SIG-M5 treated with dmso at 0.1 percent for 504 hours (cell line): ENCODE data around the gene TMEM143.
"Not testable (repeated sequence)": the region's sequence is repeated elsewhere in the genome, so short reads cannot be mapped to it uniquely, and the experiment has no call there.

Experiments used
- DNase-seq: peaks from one replicate; lab custom pipeline; 2025; ENCODE audit not compliant: unreplicated experiment; lab: John Stamatoyannopoulos, UW

TMEM143 gene

DNA sequence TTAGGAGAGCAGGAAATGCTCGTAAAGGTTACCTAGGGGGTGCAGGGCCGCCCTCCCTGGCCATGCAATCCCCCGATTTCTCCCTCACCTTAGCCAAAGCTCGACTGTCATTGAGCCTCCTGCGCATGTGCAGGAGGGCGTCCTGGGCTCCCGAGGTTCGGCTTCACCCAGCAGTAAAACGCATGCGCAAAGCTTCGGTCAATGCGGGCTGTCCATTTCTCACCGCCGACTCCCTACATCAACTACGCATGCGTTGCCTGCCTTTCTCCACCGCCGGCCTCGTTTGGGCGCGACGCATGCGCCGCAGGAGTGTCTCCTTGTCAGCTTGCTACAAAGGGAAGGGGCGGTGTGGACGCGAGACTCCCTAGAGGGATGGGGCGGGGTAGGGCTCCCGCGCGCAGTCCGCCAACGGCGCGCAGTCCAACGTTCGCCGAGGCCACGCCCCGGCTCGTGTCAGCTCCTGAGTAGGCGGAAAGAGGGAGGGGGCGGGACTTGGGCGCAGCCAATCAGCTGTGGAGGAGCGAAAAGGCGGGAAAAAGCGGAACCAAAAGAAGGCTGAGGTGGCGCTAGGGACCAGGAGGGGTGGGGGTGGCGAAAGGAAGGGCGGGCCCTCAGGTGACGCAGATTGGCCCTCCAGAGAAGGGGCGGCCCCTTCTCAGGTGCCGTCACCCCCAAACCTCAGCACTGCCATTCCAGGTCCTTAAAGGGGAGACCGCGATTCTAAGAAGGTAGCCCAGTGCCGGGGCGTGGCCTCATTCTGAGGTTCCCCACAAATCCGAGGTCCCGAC lies at the start of gene TMEM143, which contains the start of gene SYNGR4:
Gene TMEM143, minus strand, starts transcription at position 131 of the 788 bp plus-strand sequence. Its CDS starts 20 bp downstream, at position 111.
Gene SYNGR4, plus strand, starts transcription at position 558 of the 788 bp plus-strand sequence. CDS start 1,476 bp downstream, outside the sequence.
- DNase-seq, result peak; percentile 99

GRCh38 chr19:48405850-48406249 lies 42.1 kb upstream of the TMEM143 start:
- no peak for DNase-seq

DNA sequence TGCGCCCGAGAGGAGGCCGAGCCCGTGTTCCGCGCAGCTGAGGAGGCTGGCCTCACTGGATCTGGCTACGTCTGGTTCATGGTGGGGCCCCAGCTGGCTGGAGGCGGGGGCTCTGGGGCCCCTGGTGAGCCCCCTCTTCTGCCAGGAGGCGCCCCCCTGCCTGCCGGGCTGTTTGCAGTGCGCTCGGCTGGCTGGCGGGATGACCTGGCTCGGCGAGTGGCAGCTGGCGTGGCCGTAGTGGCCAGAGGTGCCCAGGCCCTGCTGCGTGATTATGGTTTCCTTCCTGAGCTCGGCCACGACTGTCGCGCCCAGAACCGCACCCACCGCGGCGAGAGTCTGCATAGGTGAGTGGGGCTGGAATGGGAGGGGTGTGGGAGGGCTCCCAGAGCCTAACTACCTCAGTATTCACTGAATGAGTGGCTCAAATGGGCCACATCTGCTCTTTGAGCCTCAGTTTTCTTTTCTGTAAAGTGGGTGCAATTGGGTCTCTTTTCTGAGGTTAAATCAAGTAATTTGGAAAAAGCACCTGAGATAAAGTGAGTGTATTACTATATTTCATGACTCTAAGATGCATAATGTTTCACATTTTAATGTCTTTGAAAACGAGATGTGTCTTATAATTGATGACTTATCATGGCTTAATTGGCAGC lies 41.4 kb upstream of the TMEM143 start:
- no peak for DNase-seq

GRCh38 chr19:48403606-48404005 lies 39.9 kb upstream of the TMEM143 start:
- DNase-seq, result peak; percentile 72

GRCh38 chr19:48401287-48401686 lies 37.5 kb upstream of the TMEM143 start:
- DNase-seq, result no peak

GRCh38 chr19:48400018-48400742 lies 36.4 kb upstream of the TMEM143 start:
- no peak for DNase-seq

- DNase-seq, result peak; percentile 88
These were observed 34.9 kb upstream of the TMEM143 start for GRCh38 chr19:48398375-48399235.

DNA sequence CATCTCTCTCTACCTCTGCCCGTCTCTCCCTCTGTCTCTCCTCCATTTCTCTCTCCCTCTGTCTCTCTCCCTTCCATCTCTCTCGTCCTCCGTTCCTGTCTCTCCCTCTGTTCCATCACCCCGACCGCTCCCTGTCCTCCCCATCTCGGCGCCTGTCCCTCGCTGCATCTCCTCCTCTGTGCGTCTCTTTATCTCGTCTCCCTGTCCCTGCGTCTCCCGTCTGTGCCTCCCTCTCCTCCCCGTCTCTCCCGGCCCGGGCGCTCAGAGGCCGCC lies 34.3 kb upstream of the TMEM143 start:
- no peak for DNase-seq

GRCh38 chr19:48397263-48398101 lies 33.7 kb upstream of the TMEM143 start:
- DNase-seq, result no peak

DNA sequence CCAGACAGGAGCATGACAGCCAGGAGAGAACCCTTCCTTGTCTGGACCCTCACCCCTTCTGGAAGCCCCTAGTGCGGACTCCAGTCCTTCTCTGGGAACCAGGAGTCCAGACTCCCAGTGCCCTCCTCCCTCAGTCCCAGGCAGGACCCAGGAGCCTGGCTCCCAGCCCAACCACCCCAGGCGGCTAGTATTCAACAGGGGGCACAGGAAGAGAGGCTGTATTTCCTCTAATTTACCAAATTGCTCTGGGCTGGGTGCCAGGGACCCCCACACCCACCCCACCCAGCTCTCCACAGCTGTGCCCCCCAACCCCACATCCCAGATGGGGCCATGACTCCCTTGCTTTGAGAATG lies 33.1 kb upstream of the TMEM143 start:
- no peak for DNase-seq

DNA sequence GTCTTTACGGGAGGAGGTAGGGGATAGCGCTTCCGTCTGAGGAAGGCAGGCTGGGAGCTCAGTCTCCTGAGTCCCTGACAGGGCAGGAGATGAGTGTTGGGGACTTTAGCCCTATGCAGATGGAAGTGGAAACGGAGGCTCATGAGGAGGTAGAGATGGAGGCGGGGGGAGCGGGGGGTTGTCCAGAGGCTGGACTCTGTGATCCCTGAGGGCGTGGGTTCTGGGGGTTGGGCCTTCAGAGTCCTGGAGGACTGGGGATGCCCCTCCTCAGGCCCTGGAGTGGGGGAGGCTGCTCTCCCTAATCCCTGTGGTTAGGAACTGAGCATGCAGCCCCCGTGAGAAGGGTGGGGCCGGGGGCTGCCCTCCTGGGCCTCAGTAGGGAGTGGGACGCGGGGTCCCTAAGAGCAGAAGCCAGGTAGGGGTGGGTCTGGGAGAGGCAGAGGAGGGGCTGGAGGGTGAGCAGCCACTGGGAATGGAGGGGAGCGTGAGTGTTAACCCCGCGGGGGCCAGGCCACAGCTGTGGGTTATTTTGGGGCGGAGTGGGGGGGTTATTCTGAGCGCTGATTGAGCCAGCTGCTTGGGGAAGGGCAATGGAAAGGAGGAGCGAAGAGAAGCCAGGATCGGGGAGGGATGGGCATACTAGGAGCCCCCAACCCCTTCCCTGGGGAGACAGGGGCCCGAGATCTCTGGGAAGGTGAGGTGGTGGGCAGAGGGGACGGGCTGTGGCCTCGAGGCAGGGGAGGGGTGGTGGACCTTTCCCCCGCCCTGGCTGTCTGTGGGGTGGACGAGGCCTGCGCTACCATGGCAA lies 32.5 kb upstream of the TMEM143 start:
- DNase-seq, result no peak

DNA sequence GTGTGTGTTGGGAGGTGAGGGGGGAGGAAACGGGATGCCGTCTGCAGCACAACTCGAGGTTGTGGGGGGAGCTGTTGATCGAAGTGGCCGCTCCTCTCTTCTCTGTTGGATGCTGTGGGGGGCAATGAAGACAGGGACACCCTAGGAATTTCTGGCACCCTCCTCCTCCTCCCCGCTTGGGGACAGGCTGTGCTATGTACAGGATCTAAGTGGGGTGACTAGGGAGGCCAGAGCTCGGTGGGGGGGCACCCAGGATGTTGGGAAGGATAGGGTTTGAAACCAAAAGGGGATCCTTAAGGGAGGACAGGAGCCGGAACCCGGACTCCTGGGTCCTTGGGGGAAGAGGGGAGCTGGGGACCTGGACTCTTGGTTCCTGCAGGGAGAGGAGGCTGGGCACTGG lies 31.8 kb upstream of the TMEM143 start:
- no peak for DNase-seq

- no peak for DNase-seq
These were observed 31.4 kb upstream of the TMEM143 start for GRCh38 chr19:48395170-48395455.

DNA sequence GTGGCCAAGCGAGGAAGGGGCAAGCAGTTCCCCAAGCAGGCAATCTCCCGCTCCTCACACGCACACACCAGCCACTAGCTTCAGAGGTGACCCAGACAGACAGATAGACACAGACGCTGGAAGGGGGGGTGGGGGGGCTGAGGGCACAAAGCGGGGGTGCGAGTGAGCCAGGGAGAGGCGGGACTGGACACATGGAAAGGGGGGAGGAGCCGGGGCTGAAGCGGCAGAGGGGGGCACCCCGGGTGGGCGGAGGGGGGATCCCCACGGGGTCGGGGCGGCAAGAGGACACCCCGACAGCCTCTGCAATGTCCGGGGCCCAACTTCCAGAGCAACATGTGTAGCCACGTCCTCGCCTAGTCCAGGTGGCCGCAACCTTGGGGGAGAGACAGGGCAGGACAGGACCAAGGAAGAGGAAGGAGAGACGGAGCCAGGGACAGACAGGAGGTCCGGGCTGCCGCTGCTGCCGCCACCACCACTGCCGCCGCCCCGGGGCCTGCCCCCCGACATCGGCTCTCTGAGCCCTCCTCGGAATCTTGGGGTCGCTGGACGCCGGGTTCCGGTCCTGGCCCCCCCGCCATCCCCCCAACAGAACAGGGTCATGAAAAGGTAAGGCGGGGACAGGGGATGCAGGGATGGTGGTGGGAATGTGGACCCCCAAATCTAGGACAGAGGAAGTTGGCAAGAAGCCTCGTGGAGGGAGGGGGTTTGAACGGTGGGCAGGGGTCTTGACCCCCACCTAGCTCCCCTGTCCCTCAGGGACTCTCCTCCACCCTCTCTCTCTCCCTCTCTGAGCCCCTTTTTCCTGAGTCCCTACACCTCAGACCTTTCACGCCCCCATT lies 30.8 kb upstream of the TMEM143 start:
- peak; percentile 24 for DNase-seq

- DNase-seq, result no peak
These were observed 30.0 kb upstream of the TMEM143 start, which contains the start of gene GRIN2D for GRCh38 chr19:48393559-48394330. TSS of gene GRIN2D (plus strand) at chr19:48393668. CDS start at chr19:48398393, 4,725 bp downstream.

GRCh38 chr19:48392860-48393558 lies 29.3 kb upstream of the TMEM143 start:
- no peak for DNase-seq

DNA sequence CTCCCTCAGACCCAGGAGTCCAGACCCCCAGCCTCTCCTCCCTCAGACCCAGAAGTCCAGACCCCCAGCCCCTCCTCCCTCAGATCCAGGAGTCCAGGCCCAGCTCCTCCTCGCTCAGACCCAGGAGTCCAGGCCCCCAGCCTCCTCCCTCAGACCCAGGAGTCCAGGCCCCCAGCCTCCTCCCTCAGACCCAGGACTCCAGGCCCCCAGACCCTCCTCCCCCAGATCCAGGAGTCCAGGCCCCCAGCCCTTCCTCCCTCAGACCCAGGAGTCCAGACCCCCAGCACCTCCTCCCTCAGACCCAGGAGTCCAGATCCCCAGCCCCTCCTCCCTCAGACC lies 28.2 kb upstream of the TMEM143 start:
- DNase-seq, result not testable (repeated sequence)
